ENCODE measurements around the gene C1orf210. TPM values are rescaled to one million over a fixed set of nuclear protein-coding genes. Genes with fewer than 3 reads are reported as not detected.

Gene C1orf210
- total RNA-seq, 1 experiment from 2014 or later, result 7.6 TPM

GRCh38 chr1:43298055-43298454 is 12.7 kb upstream of the C1orf210 start:
- Histone ChIP-seq H3K4me3 (replicated peaks in 1 of 2; ENCODE audit: low read depth in 1 of 2, low read length in 2 of 2) (no peak overlapping the region), H3K9me3 (ENCODE audit: control insufficient read depth in 1 of 2, insufficient read depth in 1 of 2, low read depth in 1 of 2, low read length in 2 of 2) (no peaks in the 10 kb centered on the region), H3K9ac (ENCODE audit: low read length) (no peak overlapping the region), H2AFZ (ENCODE audit: low read depth, low read length, poor library complexity, severe bottlenecking) (no peak overlapping the region), H3K27me3 (ENCODE audit: insufficient read depth, low read length) (no peaks in the 10 kb centered on the region), H3K4me1 (ENCODE audit: control insufficient read depth in 1 of 2, insufficient read depth in 2 of 2, low read length in 2 of 2) (peaks cover 8 to 19% of the 10 kb centered on the region in 2 experiments; a peak in 3 of 4 replicates), H3K79me2 (ENCODE audit: insufficient read depth, low read length) (no peaks in the 10 kb centered on the region), H3K27ac (ENCODE audit: low read depth, low read length) (no peak overlapping the region), H4K20me1 (ENCODE audit: insufficient read depth) (no peaks in the 10 kb centered on the region), H3K36me3 (ENCODE audit: control insufficient read depth in 1 of 2, insufficient read depth in 2 of 2, low read length in 2 of 2) (no peaks in the 10 kb centered on the region), H3K9me2 (ENCODE audit: insufficient read depth) (no peaks in the 10 kb centered on the region), H3K4me2 (ENCODE audit: low read length) (no peak overlapping the region)
- no peak for DNase-seq (ENCODE audit: low read depth, low spot score)
- RAD21 ChIA-PET (ENCODE audit: low non-redundant PET in 1 of 2, low total read pairs in 2 of 2, uncharacterized antibody in 2 of 2, unreplicated experiment in 2 of 2), result no interaction called here
- ATAC-seq, result no peak
- POLR2A ChIA-PET, result no interaction called here
- no TSS peak for BruUV-seq (replicated peaks)
- TF ChIP-seq ZNF274 (IDR thresholded peaks at IDR 0.05; ENCODE audit: low read depth, low read length) (no peak), YY1 (IDR thresholded peaks at IDR 0.05; ENCODE audit: extremely low read depth, insufficient replicate concordance, low read depth, low read length) (no peak), CTCF (IDR thresholded peaks at IDR 0.05 in 2 of 3, conservative IDR thresholded peaks at IDR 0.05 in 1 of 3; ENCODE audit: borderline replicate concordance in 1 of 3, insufficient read depth in 1 of 3, low read depth in 2 of 3, low read length in 2 of 3) (no peak), EZH2 (IDR thresholded peaks at IDR 0.05) (no peak), EGR1 (IDR thresholded peaks at IDR 0.05; ENCODE audit: low read depth) (no peak)
- CTCF ChIA-PET, result no interaction called here
- intact Hi-C loops (cut with micrococcal nuclease), result no loop called here

DNA sequence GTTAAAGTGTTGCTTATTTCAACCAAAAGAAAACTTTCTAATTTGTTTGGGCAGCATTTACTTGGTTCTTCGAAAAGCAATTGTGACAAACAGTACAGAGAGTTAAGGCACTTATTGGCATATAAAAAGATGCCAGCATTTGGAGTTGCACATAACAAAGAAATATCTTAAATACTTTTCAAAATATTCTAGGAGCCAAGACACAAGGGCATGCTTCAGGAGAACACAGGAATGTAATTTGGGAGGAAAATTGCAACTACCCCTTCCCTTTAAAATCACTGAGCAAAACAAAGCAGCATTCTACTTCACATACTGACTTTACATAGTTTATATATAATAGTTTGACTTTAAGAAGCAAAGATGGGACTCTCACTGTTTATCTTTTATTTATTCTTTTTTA is 10.8 kb upstream of the C1orf210 start:
- Histone ChIP-seq H3K9me3 (ENCODE audit: control insufficient read depth in 1 of 2, insufficient read depth in 1 of 2, low read depth in 1 of 2, low read length in 2 of 2) (no peaks in the 10 kb centered on the region), H3K9me2 (ENCODE audit: insufficient read depth) (no peaks in the 10 kb centered on the region), H3K79me2 (ENCODE audit: insufficient read depth, low read length) (no peaks in the 10 kb centered on the region), H4K20me1 (ENCODE audit: insufficient read depth) (no peaks in the 10 kb centered on the region), H2AFZ (ENCODE audit: low read depth, low read length, poor library complexity, severe bottlenecking) (no peak overlapping the region), H3K4me1 (ENCODE audit: control insufficient read depth in 1 of 2, insufficient read depth in 2 of 2, low read length in 2 of 2) (peaks cover 8 to 16% of the 10 kb centered on the region in 2 experiments; a peak in 3 of 4 replicates), H3K9ac (ENCODE audit: low read length) (no peak overlapping the region), H3K27ac (ENCODE audit: low read depth, low read length) (no peak overlapping the region), H3K27me3 (ENCODE audit: insufficient read depth, low read length) (no peaks in the 10 kb centered on the region), H3K36me3 (ENCODE audit: control insufficient read depth in 1 of 2, insufficient read depth in 2 of 2, low read length in 2 of 2) (no peaks in the 10 kb centered on the region), H3K4me2 (ENCODE audit: low read length) (no peak overlapping the region), H3K4me3 (replicated peaks in 1 of 2; ENCODE audit: low read depth in 1 of 2, low read length in 2 of 2) (no peak overlapping the region)
- ATAC-seq (no peak), DNase-seq (ENCODE audit: low read depth, low spot score) (no peak)
- intact Hi-C loops (cut with micrococcal nuclease), result no loop called here
- no TSS peak for BruUV-seq (replicated peaks)
- TF ChIP-seq ZBTB33 (IDR thresholded peaks at IDR 0.05; ENCODE audit: extremely low read depth, insufficient replicate concordance, low read length) (no peak), YY1 (IDR thresholded peaks at IDR 0.05; ENCODE audit: extremely low read depth, insufficient replicate concordance, low read depth, low read length) (no peak)
- ChIA-PET CTCF (no interaction called here), POLR2A (no interaction called here), RAD21 (ENCODE audit: low non-redundant PET in 1 of 2, low total read pairs in 2 of 2, uncharacterized antibody in 2 of 2, unreplicated experiment in 2 of 2) (no interaction called here)
